GM21526 (cell line): ENCODE measurements around the gene SEMA3F.
A peak's percentile ranks its signal among the peaks of the same experiment; 100 is the strongest.
"Not testable (repeated sequence)": the region's sequence is repeated elsewhere in the genome, so short reads cannot be mapped to it uniquely, and the experiment has no call there.

Source experiments
- ATAC-seq: cut with Tn5 transposase; IDR thresholded peaks from one replicate; pipeline ENCODE4 v1.9.1; 2021; ENCODE audit warnings: moderate library complexity; ENCODE audit not compliant: unreplicated experiment, low FRiP score

Gene SEMA3F

GRCh38 chr3:50227390-50228183 lies 72.5 kb downstream of the SEMA3F start:
- ATAC-seq: peak; percentile 65

GRCh38 chr3:50228184-50228763 lies 73.2 kb downstream of the SEMA3F start:
- ATAC-seq: not testable (repeated sequence)

GRCh38 chr3:50229490-50229889 lies 74.4 kb downstream of the SEMA3F start:
- no peak for ATAC-seq

- ATAC-seq: no peak
Measured at GRCh38 chr3:50230104-50230793, 75.1 kb downstream of the SEMA3F start.

GRCh38 chr3:50230794-50231125 lies 75.6 kb downstream of the SEMA3F start:
- ATAC-seq: no peak

- ATAC-seq: no peak
Measured at GRCh38 chr3:50231581-50231980, 76.5 kb downstream of the SEMA3F start.

- no peak for ATAC-seq
Measured at GRCh38 chr3:50232303-50232702, 77.2 kb downstream of the SEMA3F start.

GRCh38 chr3:50233176-50233575 lies 78.1 kb downstream of the SEMA3F start:
- ATAC-seq: no peak

- ATAC-seq: peak; percentile 84
Measured at GRCh38 chr3:50235716-50236483, 80.8 kb downstream of the SEMA3F start, which contains the start of gene GNAI2. GNAI2 (plus strand) TSS chr3:50236204; CDS start chr3:50236336, 132 bp downstream.

GRCh38 chr3:50236484-50237132 lies 81.5 kb downstream of the SEMA3F start:
- ATAC-seq: no peak

GRCh38 chr3:50237133-50237651 lies 82.1 kb downstream of the SEMA3F start:
- no peak for ATAC-seq

GRCh38 chr3:50237754-50238548 lies 82.8 kb downstream of the SEMA3F start:
- peak; percentile 31 for ATAC-seq

GRCh38 chr3:50238549-50239026 lies 83.5 kb downstream of the SEMA3F start:
- no peak for ATAC-seq
